ENCODE data around the gene CREBL2.
"Not testable (repeated sequence)": the region's sequence is repeated elsewhere in the genome, so short reads cannot be mapped to it uniquely, and the experiment has no call there.

CREBL2 gene

GRCh38 chr12:12641650-12642049 is 30.0 kb downstream of the CREBL2 start:
- no peak for DNase-seq

GRCh38 chr12:12642916-12643315 is 31.2 kb downstream of the CREBL2 start:
- no peak for DNase-seq

DNA sequence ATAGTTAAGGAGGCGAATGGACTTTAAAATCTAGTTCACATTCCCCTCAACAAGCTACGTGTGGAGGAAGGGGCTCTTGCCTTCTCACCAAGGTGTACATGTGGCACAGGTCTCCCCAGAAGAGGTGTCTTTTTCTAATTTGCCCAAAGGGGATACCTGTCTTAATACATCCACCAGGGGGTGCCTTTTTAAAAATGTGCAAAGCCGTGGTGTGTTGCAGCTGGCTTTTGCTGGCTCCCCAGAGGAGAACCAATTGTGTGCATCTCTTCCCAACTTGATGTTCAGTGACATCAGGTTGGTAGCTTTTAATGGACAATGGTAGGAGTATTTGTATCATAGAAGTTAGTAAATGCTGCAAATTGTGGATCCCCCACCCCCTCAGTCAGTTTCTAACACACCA is 33.8 kb downstream of the CREBL2 start:
- no peak for DNase-seq

GRCh38 chr12:12645968-12646367 is 34.3 kb downstream of the CREBL2 start:
- not testable (repeated sequence) for DNase-seq

DNA sequence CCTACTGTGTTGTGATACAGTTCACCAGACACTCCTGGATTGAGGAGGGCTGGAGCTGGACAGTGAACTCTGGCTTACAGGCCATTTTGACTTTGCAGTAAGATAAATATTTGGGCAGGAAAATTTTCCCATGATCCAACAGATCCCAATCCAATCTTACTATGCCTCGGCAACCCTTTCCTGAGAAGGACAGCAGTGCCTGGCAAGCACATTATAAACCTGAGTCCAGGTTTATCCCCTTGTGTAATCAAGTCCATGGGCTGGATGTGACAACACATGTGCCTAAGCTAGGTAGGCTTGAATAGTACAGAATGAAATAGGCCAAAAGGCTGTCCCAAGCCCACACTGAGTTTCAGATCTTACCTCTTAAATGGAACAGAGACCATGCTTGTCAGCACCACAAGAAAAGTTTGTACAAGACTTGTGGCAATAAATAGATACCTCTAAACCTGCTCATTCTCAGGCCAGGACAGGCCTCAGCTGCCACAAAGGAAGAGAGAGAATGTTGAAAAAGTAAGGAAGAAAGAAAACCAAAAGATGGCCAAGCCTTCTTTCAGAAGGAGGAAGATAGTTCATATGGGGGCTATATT is 34.9 kb downstream of the CREBL2 start:
- DNase-seq: no peak

DNA sequence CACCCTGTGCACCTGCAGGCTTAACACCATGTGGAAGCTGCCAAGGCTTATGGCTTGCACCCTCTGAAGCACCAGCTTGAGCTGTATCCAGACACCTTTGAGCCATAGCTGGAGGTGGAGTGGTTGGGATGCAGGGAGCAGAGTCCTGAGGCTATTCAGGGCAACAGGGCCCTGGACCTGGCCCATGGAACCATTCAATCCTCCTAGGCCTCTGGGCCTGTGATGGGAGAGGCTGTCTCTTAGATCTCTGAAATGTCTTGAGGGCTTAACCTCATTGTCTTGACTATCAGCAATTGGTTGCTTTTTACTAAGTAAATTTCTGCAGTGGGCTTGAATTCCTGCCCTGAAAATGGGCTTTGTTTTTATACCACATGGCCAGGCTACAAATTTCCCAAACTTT is 36.6 kb downstream of the CREBL2 start:
- no peak for DNase-seq

DNA sequence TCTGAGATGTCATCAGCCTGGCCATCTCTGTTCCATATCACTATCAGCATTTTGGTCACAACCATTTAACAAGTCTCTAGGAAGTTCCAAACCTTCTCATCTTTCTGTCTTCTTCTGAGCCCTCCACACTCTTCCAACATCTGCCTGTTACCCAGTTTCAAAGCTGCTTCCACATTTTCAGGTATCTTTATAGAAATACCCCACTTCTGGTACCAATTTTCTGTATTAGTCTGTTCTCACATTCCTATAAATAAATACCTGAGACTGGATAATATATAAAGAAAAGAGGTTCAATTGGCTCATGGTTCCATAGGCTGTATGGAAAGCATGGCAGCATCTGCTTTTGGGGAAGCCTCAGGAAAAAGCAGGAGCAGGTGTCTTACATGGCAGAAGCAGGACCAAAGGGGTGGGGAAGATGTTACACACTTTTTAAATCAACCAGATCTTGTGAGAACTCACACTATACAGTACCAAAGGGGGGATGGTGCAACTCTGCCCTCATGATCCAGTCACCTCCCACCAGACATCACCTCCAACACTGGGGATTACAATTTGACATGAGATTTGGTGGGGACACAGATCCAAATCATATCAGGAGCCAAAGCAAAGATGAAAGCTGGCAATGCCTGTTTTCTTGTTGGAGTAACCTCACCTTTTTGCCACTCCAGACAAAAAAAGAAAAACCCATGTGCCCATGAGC is 37.4 kb downstream of the CREBL2 start:
- DNase-seq: no peak

DNA sequence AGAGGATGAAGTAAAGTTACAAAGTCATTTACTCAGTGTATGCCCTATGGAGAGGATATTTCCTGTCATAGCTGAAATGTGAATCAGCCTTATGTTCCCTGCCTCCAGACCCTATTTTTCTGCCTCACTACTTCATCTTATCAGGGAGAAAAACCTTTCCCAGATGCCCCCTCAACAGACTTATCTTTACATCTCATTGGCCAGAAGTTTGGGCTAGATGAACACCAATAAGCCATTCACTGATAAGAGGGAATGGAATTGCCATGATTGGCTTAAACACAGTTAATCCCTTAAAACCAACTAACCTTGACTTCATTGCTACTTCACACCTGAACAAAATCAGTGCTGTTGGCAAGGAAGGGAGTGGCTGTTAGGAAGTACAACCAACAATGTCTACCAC is 40.1 kb downstream of the CREBL2 start:
- no peak for DNase-seq

DNA sequence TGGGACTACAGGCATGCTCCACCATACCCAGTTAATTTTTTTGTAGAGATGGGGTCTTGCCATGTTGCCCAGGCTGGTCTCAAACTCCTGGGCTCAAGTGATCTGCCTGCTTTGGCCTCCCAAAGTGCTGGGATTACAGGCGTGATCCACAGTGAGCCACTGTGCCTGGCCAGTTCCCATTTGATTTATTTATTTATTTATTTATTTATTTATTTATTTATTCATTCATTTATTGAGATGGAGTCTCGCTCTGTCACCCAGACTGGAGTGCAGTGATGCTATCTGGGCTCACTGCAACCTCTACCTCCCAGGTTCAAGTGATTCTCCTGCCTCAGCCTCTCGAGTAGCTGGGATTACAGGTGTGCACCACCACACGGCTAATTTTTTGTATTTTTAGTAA is 41.0 kb downstream of the CREBL2 start:
- DNase-seq: not testable (repeated sequence)

DNA sequence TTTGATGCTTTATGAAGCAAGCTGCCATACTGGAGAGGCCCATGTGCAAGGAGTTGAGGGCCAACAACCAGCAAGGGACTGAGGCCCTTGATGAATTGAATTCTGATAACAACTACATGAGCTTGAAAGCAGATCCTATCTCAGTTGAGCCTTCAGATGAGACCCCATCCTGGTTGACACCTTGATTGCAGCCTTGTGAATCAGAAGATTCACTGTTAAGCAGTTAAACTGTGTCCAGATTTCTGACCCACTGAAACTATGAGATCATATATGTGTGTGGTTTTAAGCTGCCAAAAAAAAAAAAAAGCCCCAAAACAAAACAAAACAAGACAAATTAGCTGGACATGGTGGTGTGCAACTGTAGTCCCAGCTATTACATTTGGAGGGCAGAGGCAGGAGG is 42.2 kb downstream of the CREBL2 start:
- DNase-seq: no peak

DNA sequence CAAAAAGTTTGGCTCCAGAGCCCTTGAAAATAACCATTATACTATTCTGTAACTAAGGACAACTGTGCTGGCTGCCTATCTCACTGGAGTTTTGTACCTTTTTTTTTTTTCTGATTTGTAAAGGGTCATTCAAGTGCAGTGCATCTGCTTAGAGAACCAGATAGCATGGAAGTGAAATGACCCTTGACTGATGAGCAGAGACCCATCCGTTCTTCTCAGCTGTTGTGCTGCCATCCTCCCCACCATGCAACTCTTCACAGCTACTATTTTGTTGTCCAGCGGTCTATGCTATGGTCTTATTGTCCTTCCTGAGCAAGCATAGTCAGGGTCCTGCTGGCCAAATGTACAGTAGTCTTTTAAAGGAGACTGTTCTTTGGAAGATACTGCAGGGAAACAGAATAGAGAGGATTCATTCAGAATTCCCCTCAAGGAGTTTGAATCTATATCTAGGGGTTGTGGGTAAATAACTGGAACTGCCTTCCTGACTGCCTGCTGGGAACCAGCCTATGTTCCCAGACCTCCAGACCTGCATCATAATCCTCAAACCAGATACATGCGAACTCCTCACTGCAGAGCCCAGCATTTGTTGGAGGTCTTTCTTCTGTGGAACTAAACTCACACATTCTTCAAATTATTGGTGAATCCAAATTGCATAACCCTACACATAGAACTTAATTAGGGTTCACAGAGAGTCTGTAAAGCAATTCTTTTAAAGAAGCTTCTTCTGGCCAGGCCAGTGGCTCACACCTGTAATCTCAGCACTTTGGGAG is 43.2 kb downstream of the CREBL2 start:
- DNase-seq: no peak

DNA sequence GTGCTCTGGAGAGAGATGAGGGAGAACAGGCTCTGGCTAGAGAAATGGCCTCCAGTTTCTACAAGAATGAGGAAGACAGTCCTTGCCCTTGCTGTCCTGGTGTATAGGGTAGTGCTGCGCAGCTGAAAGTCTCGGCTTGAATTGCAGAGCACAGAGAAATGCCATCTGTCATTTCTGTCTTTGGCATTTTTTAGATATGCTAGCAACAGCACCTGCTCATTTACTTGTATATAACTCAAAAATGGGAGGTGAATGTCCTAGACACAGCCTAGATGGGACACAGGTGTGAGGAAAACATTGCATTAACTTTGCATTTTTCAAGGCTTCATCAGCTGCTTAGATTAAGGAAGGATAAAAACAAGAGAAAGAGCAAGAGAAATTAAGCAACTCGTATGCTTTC is 48.5 kb downstream of the CREBL2 start:
- DNase-seq: no peak

DNA sequence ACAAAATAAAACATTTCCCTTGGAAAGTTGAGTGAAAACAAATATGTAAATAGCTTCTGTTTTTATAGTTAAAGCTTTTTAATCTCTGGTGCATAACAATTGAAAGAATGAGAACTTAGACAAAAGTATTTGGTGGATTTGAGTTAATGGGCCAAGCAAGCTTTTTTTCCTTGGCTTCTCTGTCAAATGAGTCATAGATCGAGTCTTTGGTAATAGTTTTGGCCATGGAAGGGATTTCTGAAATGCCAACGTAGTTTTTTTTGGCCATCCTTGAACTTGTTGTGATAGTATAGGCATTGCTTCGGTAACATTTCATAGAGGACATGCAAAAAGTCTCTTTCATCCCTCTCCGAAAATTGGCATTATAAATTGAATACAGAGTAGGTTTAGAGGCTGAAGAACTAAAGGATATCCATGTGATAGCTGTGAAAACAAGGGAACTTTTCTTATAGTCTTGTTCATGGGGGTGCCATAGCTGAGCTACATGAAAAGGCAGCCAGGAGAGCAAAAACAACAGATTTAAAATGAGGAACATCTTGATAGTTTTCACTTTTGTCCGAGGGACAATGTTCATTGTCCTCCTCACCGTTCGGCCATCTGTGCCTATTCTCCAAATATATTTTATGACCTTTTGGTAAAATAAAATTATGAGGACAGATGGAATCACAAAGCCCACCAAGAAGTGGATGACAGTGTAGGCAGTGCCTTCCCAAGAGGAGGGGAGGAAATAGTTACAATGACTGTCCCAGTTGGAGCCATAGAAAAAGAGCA is 49.6 kb downstream of the CREBL2 start:
- no peak for DNase-seq

- no peak for DNase-seq
Measured at GRCh38 chr12:12663644-12664294, 52.1 kb downstream of the CREBL2 start.

DNA sequence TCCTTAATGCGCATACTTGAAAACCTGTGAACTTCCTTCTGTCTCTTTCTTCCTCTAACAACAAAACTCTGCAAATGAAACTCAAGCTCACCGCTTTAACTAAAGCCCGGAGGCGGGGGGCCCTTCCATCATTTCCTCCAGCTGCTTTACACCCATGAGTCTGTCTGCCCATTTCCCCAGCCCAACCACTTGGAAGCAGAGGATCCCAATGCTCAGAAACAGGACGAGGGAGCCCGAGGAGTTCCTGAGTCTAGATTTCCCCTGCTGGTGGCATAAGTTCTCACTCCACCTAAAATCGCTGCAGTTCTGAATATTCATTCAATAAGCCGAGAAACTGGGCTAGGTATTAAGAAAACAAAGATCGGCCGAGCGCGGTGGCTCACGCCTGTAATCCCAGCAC is 53.5 kb downstream of the CREBL2 start:
- DNase-seq: no peak

DNA sequence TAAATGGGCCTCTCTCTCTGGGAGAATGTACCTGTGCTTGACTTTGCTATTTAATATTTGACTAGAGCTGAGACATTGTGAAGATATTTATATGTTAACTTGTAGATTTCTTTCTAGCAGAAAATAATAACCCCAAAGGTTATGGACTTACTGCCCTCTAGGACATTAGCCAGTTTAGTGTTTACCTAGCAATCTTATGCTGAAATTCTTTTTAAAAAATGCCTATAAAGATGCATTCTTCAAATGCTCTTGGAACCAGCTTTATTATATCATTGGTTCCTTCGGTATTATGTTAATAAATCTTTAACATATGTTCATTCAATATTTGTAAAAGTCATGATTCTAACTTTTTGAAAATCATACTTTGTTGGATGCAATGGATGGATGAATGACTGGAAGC is 56.3 kb downstream of the CREBL2 start:
- DNase-seq: no peak

DNA sequence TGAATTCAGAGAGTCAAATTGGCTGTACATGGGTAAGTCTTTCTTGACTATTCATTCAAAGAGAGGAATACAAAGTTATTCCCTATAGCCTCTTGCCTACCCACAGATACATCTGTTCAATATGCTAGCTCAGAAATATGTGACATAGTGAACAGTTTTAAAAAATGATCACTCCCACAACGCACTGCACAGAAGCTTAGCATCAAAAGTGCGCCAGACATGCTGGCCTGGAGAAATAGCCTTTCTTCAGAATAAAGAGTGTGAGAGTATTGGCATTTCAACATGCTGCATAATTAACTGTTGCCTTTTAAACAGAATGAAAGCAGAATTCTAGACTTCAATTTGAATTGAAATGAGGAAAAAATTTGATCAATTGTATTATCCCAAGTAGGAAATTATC is 57.3 kb downstream of the CREBL2 start:
- DNase-seq: no peak

DNA sequence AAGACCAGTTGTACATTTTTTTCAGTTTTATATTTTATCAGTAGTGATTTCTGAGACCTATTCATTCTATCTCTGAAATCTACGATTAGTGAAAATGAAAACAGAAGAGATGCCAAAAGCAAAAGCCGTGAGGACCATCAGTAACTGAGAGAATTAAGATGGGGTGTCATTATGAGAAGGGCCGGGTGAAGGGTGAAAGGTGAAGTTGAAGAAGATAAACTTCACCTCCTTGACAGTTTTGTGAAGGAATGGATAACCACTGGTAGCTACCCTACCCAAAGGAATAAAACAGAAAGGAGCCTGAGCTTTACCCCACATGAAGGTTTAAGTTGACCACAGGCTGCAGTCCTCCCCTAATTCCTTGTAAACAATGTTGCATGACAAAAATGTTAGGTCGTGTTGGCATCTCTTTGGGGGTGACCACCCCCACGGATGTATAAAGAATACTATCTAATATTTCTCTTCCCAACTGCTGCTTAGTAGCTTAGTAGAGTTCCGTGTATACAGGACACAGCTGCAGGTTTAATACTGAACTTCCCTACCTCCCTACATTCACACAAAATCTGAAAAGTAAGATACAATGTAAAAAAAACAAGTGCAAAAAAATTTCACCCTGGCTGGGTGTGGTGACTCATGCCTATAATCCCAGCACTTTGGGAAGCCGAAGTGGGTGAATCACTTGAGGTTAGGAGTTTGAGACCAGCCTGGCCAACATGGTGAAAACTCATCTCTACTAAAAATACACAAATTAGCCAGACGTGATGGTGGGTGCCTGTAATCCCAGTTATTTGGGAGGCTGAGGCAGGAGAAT is 60.4 kb downstream of the CREBL2 start:
- DNase-seq: no peak

DNA sequence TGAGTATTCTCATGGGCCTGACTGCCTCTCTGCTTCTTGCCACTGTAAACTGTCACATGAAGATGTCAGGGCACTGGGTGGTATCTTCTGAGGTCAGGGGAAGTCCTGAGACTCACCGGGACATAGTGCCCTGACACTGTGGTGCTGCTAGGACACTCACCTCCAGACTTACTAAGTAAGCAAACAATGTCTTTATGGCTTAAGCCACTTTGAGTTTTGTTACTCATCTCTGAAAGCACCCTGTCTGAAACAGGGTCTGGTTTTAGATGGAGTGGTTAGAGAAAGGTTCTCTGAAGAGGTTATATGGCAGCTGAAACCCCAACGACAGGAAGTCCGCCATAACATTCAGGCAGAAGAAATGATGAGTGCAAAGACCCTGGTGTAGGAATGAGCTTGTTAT is 61.6 kb downstream of the CREBL2 start:
- DNase-seq: no peak

- no peak for DNase-seq
Measured at GRCh38 chr12:12676605-12677004, 64.9 kb downstream of the CREBL2 start.

GRCh38 chr12:12681061-12681765 is 69.5 kb downstream of the CREBL2 start:
- no peak for DNase-seq
